ENCODE measurements around the gene SIVA1.

SIVA1 gene

GRCh38 chr14:104771374-104771773 lies 18.4 kb downstream of the SIVA1 start:
- DNase-seq (ENCODE audit: low read depth), result no peak

- DNase-seq (ENCODE audit: low read depth), result no peak
These were observed 19.2 kb downstream of the SIVA1 start for GRCh38 chr14:104771918-104772706.

- no peak for DNase-seq (ENCODE audit: low read depth)
These were observed 20.0 kb downstream of the SIVA1 start for GRCh38 chr14:104772707-104773504.

- no peak for DNase-seq (ENCODE audit: low read depth)
These were observed 20.8 kb downstream of the SIVA1 start for GRCh38 chr14:104773505-104774452.

- no peak for DNase-seq (ENCODE audit: low read depth)
These were observed 21.6 kb downstream of the SIVA1 start for GRCh38 chr14:104774453-104775072.

GRCh38 chr14:104775073-104775489 lies 22.1 kb downstream of the SIVA1 start:
- no peak for DNase-seq (ENCODE audit: low read depth)

GRCh38 chr14:104776481-104776880 lies 23.5 kb downstream of the SIVA1 start:
- no peak for DNase-seq (ENCODE audit: low read depth)

GRCh38 chr14:104776961-104777807 lies 24.2 kb downstream of the SIVA1 start:
- DNase-seq (ENCODE audit: low read depth), result no peak

- DNase-seq (ENCODE audit: low read depth), result no peak
These were observed 24.9 kb downstream of the SIVA1 start for GRCh38 chr14:104777808-104778249.

GRCh38 chr14:104778694-104779331 lies 25.9 kb downstream of the SIVA1 start:
- no peak for DNase-seq (ENCODE audit: low read depth)

GRCh38 chr14:104779776-104780512 lies 27.0 kb downstream of the SIVA1 start:
- DNase-seq (ENCODE audit: low read depth), result no peak

- DNase-seq (ENCODE audit: low read depth), result no peak
These were observed 27.6 kb downstream of the SIVA1 start for GRCh38 chr14:104780513-104781030.

GRCh38 chr14:104781271-104782077 lies 28.5 kb downstream of the SIVA1 start:
- no peak for DNase-seq (ENCODE audit: low read depth)

GRCh38 chr14:104782086-104782807 lies 29.3 kb downstream of the SIVA1 start:
- no peak for DNase-seq (ENCODE audit: low read depth)

- no peak for DNase-seq (ENCODE audit: low read depth)
These were observed 29.8 kb downstream of the SIVA1 start for GRCh38 chr14:104782808-104783139.

GRCh38 chr14:104783484-104784217 lies 30.7 kb downstream of the SIVA1 start:
- DNase-seq (ENCODE audit: low read depth), result no peak

GRCh38 chr14:104784218-104784568 lies 31.2 kb downstream of the SIVA1 start:
- no peak for DNase-seq (ENCODE audit: low read depth)
